Measurements from ENCODE around the gene ZNF33A. TPM values are rescaled to one million over a fixed set of nuclear protein-coding genes. Genes with fewer than 3 reads are reported as not detected.

ZNF33A gene
- total RNA-seq, 1 donor, result 26.1 TPM

- H4K20me1 ChIP-seq (ENCODE audit: insufficient read depth, low read length), result no peaks in the 10 kb centered on the region
- H3K9me3 ChIP-seq (ENCODE audit: low read depth, low read length), result no peaks in the 10 kb centered on the region
- peak overlapping the region; percentile 99 for H2AFZ ChIP-seq (ENCODE audit: low read length)
- TF ChIP-seq, protein P1, sequence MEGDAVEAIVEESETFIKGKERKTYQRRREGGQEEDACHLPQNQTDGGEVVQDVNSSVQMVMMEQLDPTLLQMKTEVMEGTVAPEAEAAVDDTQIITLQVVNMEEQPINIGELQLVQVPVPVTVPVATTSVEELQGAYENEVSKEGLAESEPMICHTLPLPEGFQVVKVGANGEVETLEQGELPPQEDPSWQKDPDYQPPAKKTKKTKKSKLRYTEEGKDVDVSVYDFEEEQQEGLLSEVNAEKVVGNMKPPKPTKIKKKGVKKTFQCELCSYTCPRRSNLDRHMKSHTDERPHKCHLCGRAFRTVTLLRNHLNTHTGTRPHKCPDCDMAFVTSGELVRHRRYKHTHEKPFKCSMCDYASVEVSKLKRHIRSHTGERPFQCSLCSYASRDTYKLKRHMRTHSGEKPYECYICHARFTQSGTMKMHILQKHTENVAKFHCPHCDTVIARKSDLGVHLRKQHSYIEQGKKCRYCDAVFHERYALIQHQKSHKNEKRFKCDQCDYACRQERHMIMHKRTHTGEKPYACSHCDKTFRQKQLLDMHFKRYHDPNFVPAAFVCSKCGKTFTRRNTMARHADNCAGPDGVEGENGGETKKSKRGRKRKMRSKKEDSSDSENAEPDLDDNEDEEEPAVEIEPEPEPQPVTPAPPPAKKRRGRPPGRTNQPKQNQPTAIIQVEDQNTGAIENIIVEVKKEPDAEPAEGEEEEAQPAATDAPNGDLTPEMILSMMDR (IDR thresholded peaks at IDR 0.05; ENCODE audit: extremely low read depth, low read depth, low read length), result no peak
- peak overlapping the region; percentile 81 for H3K4me2 ChIP-seq (ENCODE audit: insufficient read depth, low read length)
- peak overlapping the region; percentile 90 for H3K4me3 ChIP-seq (ENCODE audit: insufficient read depth, low read length)
- H3K79me2 ChIP-seq (ENCODE audit: insufficient read depth, low read length), result peaks cover 14% of the 10 kb centered on the region
- DNase-seq (ENCODE audit: insufficient read length, low spot score, missing footprints), result peak; percentile 76
- no peak overlapping the region for H3K27ac ChIP-seq (ENCODE audit: low read depth, low read length)
- peaks cover 4% of the 10 kb centered on the region for H3K4me1 ChIP-seq (ENCODE audit: insufficient read depth, low read length)
- H3K27me3 ChIP-seq (ENCODE audit: insufficient read depth, low read length), result no peaks in the 10 kb centered on the region
- H3K36me3 ChIP-seq (ENCODE audit: insufficient read depth, low read length), result peaks cover 19% of the 10 kb centered on the region
These were observed 83.3 kb downstream of the ZNF33A start for GRCh38 chr10:38093816-38094157.

DNA sequence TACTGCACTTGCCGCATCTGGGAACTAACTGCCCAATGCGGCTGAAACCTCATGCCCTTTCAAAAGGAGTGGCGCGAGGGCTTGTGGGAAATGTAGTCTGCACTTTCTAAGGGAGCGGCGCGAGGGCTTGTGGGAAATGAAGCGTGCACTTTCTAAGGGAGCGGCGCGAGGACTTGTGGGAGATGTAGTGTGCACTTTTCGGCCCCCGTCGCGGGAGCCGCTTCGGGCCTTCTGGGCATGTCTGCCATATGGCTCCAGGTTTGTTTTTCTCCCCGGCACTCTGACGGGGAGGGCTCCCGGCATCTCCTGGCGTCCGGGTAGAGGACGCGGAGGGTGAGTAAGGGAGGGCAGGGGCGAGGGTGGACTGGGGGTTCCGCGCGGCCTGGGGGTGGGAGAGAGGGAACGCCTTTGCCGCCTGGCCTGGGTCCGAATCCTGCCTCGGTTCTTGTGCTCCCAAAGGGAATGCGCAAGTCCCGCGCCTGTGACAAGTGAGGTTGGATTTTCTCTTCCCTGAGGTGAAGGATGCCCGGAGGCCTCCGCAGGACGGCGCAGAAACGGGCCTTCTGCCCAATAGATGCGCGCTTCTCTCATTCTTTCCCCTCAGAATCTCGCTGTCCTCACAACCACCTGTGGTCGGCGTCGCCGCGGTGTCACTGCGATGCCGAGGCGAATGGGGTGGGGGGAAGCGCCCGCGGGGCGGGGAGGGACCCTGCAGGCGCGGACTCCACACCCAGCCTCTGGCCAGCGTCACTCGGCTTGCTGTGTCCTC lies 83.9 kb downstream of the ZNF33A start, which contains the start of gene ZNF37A:
Gene ZNF37A (plus strand): TSS at position 180 of the 769 bp plus-strand sequence. CDS start 2,281 bp downstream, outside the sequence.
- H3K79me2 ChIP-seq (ENCODE audit: insufficient read depth, low read length), result peaks cover 14% of the 10 kb centered on the region
- H3K4me2 ChIP-seq (ENCODE audit: insufficient read depth, low read length), result peak within 1 kb of the TSS; percentile 81
- H3K4me1 ChIP-seq (ENCODE audit: insufficient read depth, low read length), result peaks cover 4% of the 10 kb centered on the region
- H3K9me3 ChIP-seq (ENCODE audit: low read depth, low read length), result no peaks in the 10 kb centered on the region
- no peaks in the 10 kb centered on the region for H3K27me3 ChIP-seq (ENCODE audit: insufficient read depth, low read length)
- H2AFZ ChIP-seq (ENCODE audit: low read length), result peak within 1 kb of the TSS; percentile 99
- peak within 1 kb of the TSS; percentile 90 for H3K4me3 ChIP-seq (ENCODE audit: insufficient read depth, low read length)
- TF ChIP-seq, protein P1 (IDR thresholded peaks at IDR 0.05; ENCODE audit: extremely low read depth, low read depth, low read length), result no peak
- peak within 1 kb of the TSS; percentile 80 for H3K27ac ChIP-seq (ENCODE audit: low read depth, low read length)
- H3K36me3 ChIP-seq (ENCODE audit: insufficient read depth, low read length), result peaks cover 19% of the 10 kb centered on the region
- peak; percentile 90 for DNase-seq (ENCODE audit: insufficient read length, low spot score, missing footprints)
- no peaks in the 10 kb centered on the region for H4K20me1 ChIP-seq (ENCODE audit: insufficient read depth, low read length)

- peak overlapping the region; percentile 80 for H3K27ac ChIP-seq (ENCODE audit: low read depth, low read length)
- peak; percentile 45 for DNase-seq (ENCODE audit: insufficient read length, low spot score, missing footprints)
- H2AFZ ChIP-seq (ENCODE audit: low read length), result peak overlapping the region; percentile 99
- H3K4me3 ChIP-seq (ENCODE audit: insufficient read depth, low read length), result peak overlapping the region; percentile 90
- H4K20me1 ChIP-seq (ENCODE audit: insufficient read depth, low read length), result no peaks in the 10 kb centered on the region
- H3K4me2 ChIP-seq (ENCODE audit: insufficient read depth, low read length), result peak overlapping the region; percentile 81
- peaks cover 14% of the 10 kb centered on the region for H3K79me2 ChIP-seq (ENCODE audit: insufficient read depth, low read length)
- H3K9me3 ChIP-seq (ENCODE audit: low read depth, low read length), result no peaks in the 10 kb centered on the region
- no peaks in the 10 kb centered on the region for H3K27me3 ChIP-seq (ENCODE audit: insufficient read depth, low read length)
- peaks cover 4% of the 10 kb centered on the region for H3K4me1 ChIP-seq (ENCODE audit: insufficient read depth, low read length)
- peaks cover 19% of the 10 kb centered on the region for H3K36me3 ChIP-seq (ENCODE audit: insufficient read depth, low read length)
- TF ChIP-seq, protein P1 (IDR thresholded peaks at IDR 0.05; ENCODE audit: extremely low read depth, low read depth, low read length), result no peak
These were observed 84.6 kb downstream of the ZNF33A start for GRCh38 chr10:38094927-38095574.

GRCh38 chr10:38102880-38103279 lies 92.4 kb downstream of the ZNF33A start:
- H4K20me1 ChIP-seq (ENCODE audit: insufficient read depth, low read length), result no peaks in the 10 kb centered on the region
- TF ChIP-seq, protein P1 (IDR thresholded peaks at IDR 0.05; ENCODE audit: extremely low read depth, low read depth, low read length), result no peak
- H3K27me3 ChIP-seq (ENCODE audit: insufficient read depth, low read length), result no peaks in the 10 kb centered on the region
- no peak overlapping the region for H3K4me3 ChIP-seq (ENCODE audit: insufficient read depth, low read length)
- H3K9me3 ChIP-seq (ENCODE audit: low read depth, low read length), result no peaks in the 10 kb centered on the region
- no peak overlapping the region for H2AFZ ChIP-seq (ENCODE audit: low read length)
- no peak overlapping the region for H3K4me2 ChIP-seq (ENCODE audit: insufficient read depth, low read length)
- H3K79me2 ChIP-seq (ENCODE audit: insufficient read depth, low read length), result no peaks in the 10 kb centered on the region
- H3K36me3 ChIP-seq (ENCODE audit: insufficient read depth, low read length), result peaks cover 33% of the 10 kb centered on the region
- no peak for DNase-seq (ENCODE audit: insufficient read length, low spot score, missing footprints)
- no peaks in the 10 kb centered on the region for H3K4me1 ChIP-seq (ENCODE audit: insufficient read depth, low read length)
- no peak overlapping the region for H3K27ac ChIP-seq (ENCODE audit: low read depth, low read length)

Data from osteoblast (primary cell).